HCT116 (cell line): ENCODE results near the gene TDP1.

ENCODE experiments used
- CEBPB ChIP-seq: IDR thresholded peaks from 2 replicates; pipeline ENCODE4 v1.6.1; 2012; ENCODE audit warnings: low read depth
- CTCF ChIP-seq, 3 experiments: fragments of 200-600 bp in 1 of 3; sonication (generic) in 1 of 3; IDR thresholded peaks in 2 of 3; conservative IDR thresholded peaks in 1 of 3; 2 replicates each; pipeline ENCODE4 v1.5.1; 2012 to 2017; ENCODE audit warnings: low read depth in 2 of 3, low read length in 2 of 3, antibody characterized with exemption in 1 of 3, borderline replicate concordance in 1 of 3, control low read depth in 1 of 3, mild to moderate bottlenecking in 1 of 3, mixed read lengths in 1 of 3, mixed run types in 1 of 3, moderate library complexity in 1 of 3; ENCODE audit not compliant: insufficient read depth in 1 of 3
- EZH2 ChIP-seq: fragments of 200-600 bp; sonication (generic); IDR thresholded peaks from 2 replicates; pipeline ENCODE4 v1.6.1; 2017; ENCODE audit warnings: antibody characterized with exemption, mixed run types
- JUND ChIP-seq: IDR thresholded peaks from 2 replicates; pipeline ENCODE4 v1.6.1; 2012
- POLR2A ChIP-seq: IDR thresholded peaks from 2 replicates; pipeline ENCODE4 v1.7.0; 2011; ENCODE audit warnings: borderline replicate concordance; ENCODE audit not compliant: insufficient read depth, insufficient read length; ENCODE audit errors: extremely low read depth
- POLR2AphosphoS5 ChIP-seq: IDR thresholded peaks from 2 replicates; pipeline ENCODE4 v1.6.1; 2011; ENCODE audit warnings: mild to moderate bottlenecking, low read depth, low read length, moderate library complexity
- REST ChIP-seq: IDR thresholded peaks from 2 replicates; pipeline ENCODE4 v1.6.1; 2012; ENCODE audit warnings: low read depth
- SIN3A ChIP-seq: IDR thresholded peaks from 2 replicates; pipeline ENCODE4 v1.6.1; 2012; ENCODE audit warnings: low read depth
- ZFX ChIP-seq: fragments of 450-650 bp; IDR thresholded peaks from 2 replicates; pipeline ENCODE4 v1.6.1; 2017
- TF ChIP-seq, protein P1 (sequence below): IDR thresholded peaks from 2 replicates; pipeline ENCODE4 v1.6.1; 2011; ENCODE audit warnings: mild to moderate bottlenecking, low read length, moderate library complexity; ENCODE audit not compliant: insufficient replicate concordance; ENCODE audit errors: extremely low read depth

GRCh38 chr14:89960914-89961313, 5.2 kb downstream of the TDP1 start:
- TF ChIP-seq POLR2A: no peak
- no peak for TF ChIP-seq CTCF (IDR thresholded peaks at IDR 0.05 in 2 of 3, conservative IDR thresholded peaks at IDR 0.05 in 1 of 3; ENCODE audit: borderline replicate concordance in 1 of 3, insufficient read depth in 1 of 3, low read depth in 2 of 3, low read length in 2 of 3)
- TF ChIP-seq POLR2AphosphoS5: no peak
- no peak for TF ChIP-seq JUND
- no peak for TF ChIP-seq CEBPB
- no peak for TF ChIP-seq SIN3A
- TF ChIP-seq REST: no peak
- TF ChIP-seq, protein P1, sequence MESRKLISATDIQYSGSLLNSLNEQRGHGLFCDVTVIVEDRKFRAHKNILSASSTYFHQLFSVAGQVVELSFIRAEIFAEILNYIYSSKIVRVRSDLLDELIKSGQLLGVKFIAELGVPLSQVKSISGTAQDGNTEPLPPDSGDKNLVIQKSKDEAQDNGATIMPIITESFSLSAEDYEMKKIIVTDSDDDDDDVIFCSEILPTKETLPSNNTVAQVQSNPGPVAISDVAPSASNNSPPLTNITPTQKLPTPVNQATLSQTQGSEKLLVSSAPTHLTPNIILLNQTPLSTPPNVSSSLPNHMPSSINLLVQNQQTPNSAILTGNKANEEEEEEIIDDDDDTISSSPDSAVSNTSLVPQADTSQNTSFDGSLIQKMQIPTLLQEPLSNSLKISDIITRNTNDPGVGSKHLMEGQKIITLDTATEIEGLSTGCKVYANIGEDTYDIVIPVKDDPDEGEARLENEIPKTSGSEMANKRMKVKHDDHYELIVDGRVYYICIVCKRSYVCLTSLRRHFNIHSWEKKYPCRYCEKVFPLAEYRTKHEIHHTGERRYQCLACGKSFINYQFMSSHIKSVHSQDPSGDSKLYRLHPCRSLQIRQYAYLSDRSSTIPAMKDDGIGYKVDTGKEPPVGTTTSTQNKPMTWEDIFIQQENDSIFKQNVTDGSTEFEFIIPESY: no peak
- no peak for TF ChIP-seq EZH2
- no peak for TF ChIP-seq ZFX
